ENCODE data around the gene ATXN2L.

ATXN2L gene

DNA sequence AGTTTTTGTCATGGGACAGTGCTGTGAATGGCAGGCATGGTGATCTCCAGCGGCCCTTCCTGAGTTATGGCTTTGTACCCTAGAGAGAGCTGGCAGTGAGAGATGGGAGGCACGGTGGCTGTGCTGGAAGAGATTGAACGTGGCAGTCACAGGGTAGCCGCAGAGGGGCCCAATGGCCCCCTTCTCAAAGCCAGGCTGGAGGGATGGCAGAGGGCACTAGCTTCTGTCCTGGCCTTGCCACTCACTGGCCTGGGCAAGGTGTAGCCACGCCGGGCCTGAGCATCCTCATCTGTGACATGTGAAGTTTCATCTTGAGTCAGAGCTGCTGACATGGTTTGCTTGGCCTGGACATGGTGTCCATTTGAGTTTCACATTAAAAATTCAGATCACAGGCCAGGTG is 51.6 kb downstream of the ATXN2L start:
- Histone ChIP-seq H3K4me2 (ENCODE audit: insufficient read depth, low read length, poor library complexity, severe bottlenecking) (no peak overlapping the region), H3K14ac (ENCODE audit: low read length) (no peak overlapping the region), H3K79me1 (ENCODE audit: low read depth, low read length) (peaks cover 10% of the 10 kb centered on the region), H3K27me3 (ENCODE audit: control insufficient read depth in 3 of 3, insufficient read depth in 3 of 3, low read depth in 1 of 3, low read length in 3 of 3) (no peaks in the 10 kb centered on the region), H3K9ac (ENCODE audit: low read depth, low read length, poor library complexity) (no peak overlapping the region), H2AK5ac (ENCODE audit: low read depth, low read length) (no peak overlapping the region), H3K9me3 (replicated peaks in 1 of 2; ENCODE audit: control insufficient read depth in 2 of 2, insufficient read depth in 1 of 2, low read depth in 1 of 2, low read length in 2 of 2) (peaks cover 0 to 2% of the 10 kb centered on the region in 2 donors), H3K4me1 (ENCODE audit: control insufficient read depth in 2 of 2, insufficient read depth in 1 of 2, low read depth in 1 of 2, low read length in 2 of 2) (peaks cover 10 to 34% of the 10 kb centered on the region in 2 donors), H3K4me3 (ENCODE audit: low read length in 2 of 2) (no peak overlapping the region), H3K23ac (ENCODE audit: low read depth, low read length, poor library complexity) (no peak overlapping the region), H2BK120ac (ENCODE audit: low read depth, low read length) (no peak overlapping the region), H3K4ac (ENCODE audit: low read length) (no peak overlapping the region), H4K8ac (ENCODE audit: low read depth, low read length) (no peak overlapping the region), H4K91ac (ENCODE audit: low read depth, low read length, poor library complexity) (no peak overlapping the region), H2BK15ac (ENCODE audit: low read length) (no peak overlapping the region), H3K27ac (replicated peaks; ENCODE audit: low read length) (no peak overlapping the region), H3K36me3 (replicated peaks in 1 of 2; ENCODE audit: control insufficient read depth in 2 of 2, insufficient read depth in 2 of 2, low read length in 2 of 2) (peaks cover 40 to 51% of the 10 kb centered on the region in 2 donors), H2BK5ac (ENCODE audit: low read length) (no peak overlapping the region), H3K18ac (ENCODE audit: low read length) (no peak overlapping the region), H2BK12ac (ENCODE audit: low read length) (no peak overlapping the region), H2AFZ (ENCODE audit: low read length) (no peak overlapping the region)
- no CpG with 5 or more reads among the region's 6 CpGs for WGBS, 2 donors (ENCODE audit: extremely low coverage in 2 of 2, insufficient read length in 2 of 2, insufficient replicate concordance in 1 of 2)
- no peak for DNase-seq (ENCODE audit: low spot score)

GRCh38 chr16:28875134-28876018 is 52.6 kb downstream of the ATXN2L start:
- Histone ChIP-seq H4K8ac (ENCODE audit: low read depth, low read length) (no peak overlapping the region), H2BK120ac (ENCODE audit: low read depth, low read length) (peak overlapping the region; percentile 81), H3K9me3 (replicated peaks in 1 of 2; ENCODE audit: control insufficient read depth in 2 of 2, insufficient read depth in 1 of 2, low read depth in 1 of 2, low read length in 2 of 2) (no peaks in the 10 kb centered on the region), H3K79me1 (ENCODE audit: low read depth, low read length) (peaks cover 10% of the 10 kb centered on the region), H3K18ac (ENCODE audit: low read length) (no peak overlapping the region), H3K14ac (ENCODE audit: low read length) (no peak overlapping the region), H3K27me3 (ENCODE audit: control insufficient read depth in 3 of 3, insufficient read depth in 3 of 3, low read depth in 1 of 3, low read length in 3 of 3) (no peaks in the 10 kb centered on the region), H3K4me2 (ENCODE audit: insufficient read depth, low read length, poor library complexity, severe bottlenecking) (no peak overlapping the region), H4K91ac (ENCODE audit: low read depth, low read length, poor library complexity) (no peak overlapping the region), H3K9ac (ENCODE audit: low read depth, low read length, poor library complexity) (peak overlapping the region; percentile 30), H3K4me3 (ENCODE audit: low read length in 2 of 2) (peak overlapping the region in 1 of 2 donors; percentile 16), H2AFZ (ENCODE audit: low read length) (no peak overlapping the region), H3K23ac (ENCODE audit: low read depth, low read length, poor library complexity) (no peak overlapping the region), H3K36me3 (replicated peaks in 1 of 2; ENCODE audit: control insufficient read depth in 2 of 2, insufficient read depth in 2 of 2, low read length in 2 of 2) (peaks cover 30 to 42% of the 10 kb centered on the region in 2 donors), H3K4me1 (ENCODE audit: control insufficient read depth in 2 of 2, insufficient read depth in 1 of 2, low read depth in 1 of 2, low read length in 2 of 2) (peaks cover 11 to 38% of the 10 kb centered on the region in 2 donors), H2BK5ac (ENCODE audit: low read length) (no peak overlapping the region), H2AK5ac (ENCODE audit: low read depth, low read length) (no peak overlapping the region), H2BK12ac (ENCODE audit: low read length) (no peak overlapping the region), H2BK15ac (ENCODE audit: low read length) (no peak overlapping the region), H3K4ac (ENCODE audit: low read length) (no peak overlapping the region), H3K27ac (replicated peaks; ENCODE audit: low read length) (no peak overlapping the region)
- no peak for DNase-seq (ENCODE audit: low spot score)
- no CpG with 5 or more reads among the region's 13 CpGs for WGBS, 2 donors (ENCODE audit: extremely low coverage in 2 of 2, insufficient read length in 2 of 2, insufficient replicate concordance in 1 of 2)

DNA sequence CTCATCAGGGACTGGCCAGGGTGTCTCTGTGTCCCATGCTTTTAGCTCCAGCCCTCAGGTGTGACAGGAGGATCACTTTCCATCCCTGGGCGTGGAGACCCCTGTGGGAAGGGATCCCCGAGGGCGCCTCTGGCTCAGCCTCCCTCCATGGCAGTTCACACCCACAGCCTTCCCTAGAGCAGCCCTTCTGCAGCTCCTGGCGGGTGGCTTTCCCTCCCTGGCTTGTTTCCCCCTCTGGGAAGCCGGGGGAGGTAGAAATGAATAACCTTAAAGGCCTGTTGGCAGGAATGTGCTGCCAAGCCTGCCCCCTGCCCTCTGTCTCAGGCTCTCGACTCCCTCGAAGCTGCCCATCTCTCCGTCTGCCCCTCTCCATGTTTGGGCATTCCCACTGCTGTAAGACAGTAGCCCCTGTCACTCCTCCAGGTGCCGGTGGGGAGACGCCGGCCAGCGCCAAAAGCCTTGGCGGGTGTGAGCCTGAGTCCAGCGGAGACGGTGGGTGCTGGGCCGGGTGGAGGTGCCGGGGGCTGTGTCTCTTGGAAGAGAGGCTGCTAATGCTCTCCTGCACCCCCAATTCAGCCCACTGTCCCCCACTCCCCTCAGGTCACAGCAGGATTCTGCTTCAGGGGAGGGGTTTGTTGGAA is 53.3 kb downstream of the ATXN2L start:
- peaks cover 10% of the 10 kb centered on the region for H3K79me1 ChIP-seq (ENCODE audit: low read depth, low read length)
- H3K36me3 ChIP-seq (replicated peaks in 1 of 2; ENCODE audit: control insufficient read depth in 2 of 2, insufficient read depth in 2 of 2, low read length in 2 of 2): peaks cover 26 to 34% of the 10 kb centered on the region in 2 donors
- H3K9me3 ChIP-seq (replicated peaks in 1 of 2; ENCODE audit: control insufficient read depth in 2 of 2, insufficient read depth in 1 of 2, low read depth in 1 of 2, low read length in 2 of 2): no peaks in the 10 kb centered on the region
- H3K27ac ChIP-seq (replicated peaks; ENCODE audit: low read length): no peak overlapping the region
- peaks cover 18 to 42% of the 10 kb centered on the region in 2 donors for H3K4me1 ChIP-seq (ENCODE audit: control insufficient read depth in 2 of 2, insufficient read depth in 1 of 2, low read depth in 1 of 2, low read length in 2 of 2)
- H3K23ac ChIP-seq (ENCODE audit: low read depth, low read length, poor library complexity): peak overlapping the region; percentile 65
- peak overlapping the region; percentile 37 for H2BK15ac ChIP-seq (ENCODE audit: low read length)
- H4K91ac ChIP-seq (ENCODE audit: low read depth, low read length, poor library complexity): no peak overlapping the region
- no peak overlapping the region for H3K9ac ChIP-seq (ENCODE audit: low read depth, low read length, poor library complexity)
- no peak overlapping the region for H2AFZ ChIP-seq (ENCODE audit: low read length)
- no peak overlapping the region for H4K8ac ChIP-seq (ENCODE audit: low read depth, low read length)
- H3K4ac ChIP-seq (ENCODE audit: low read length): no peak overlapping the region
- H2BK5ac ChIP-seq (ENCODE audit: low read length): no peak overlapping the region
- no peak overlapping the region for H3K4me3 ChIP-seq (ENCODE audit: low read length in 2 of 2)
- H3K14ac ChIP-seq (ENCODE audit: low read length): no peak overlapping the region
- no peak overlapping the region for H2BK120ac ChIP-seq (ENCODE audit: low read depth, low read length)
- no peak overlapping the region for H3K4me2 ChIP-seq (ENCODE audit: insufficient read depth, low read length, poor library complexity, severe bottlenecking)
- peaks cover 0 to 4% (median 0%) of the 10 kb centered on the region in 3 experiments for H3K27me3 ChIP-seq (ENCODE audit: control insufficient read depth in 3 of 3, insufficient read depth in 3 of 3, low read depth in 1 of 3, low read length in 3 of 3)
- H2BK12ac ChIP-seq (ENCODE audit: low read length): no peak overlapping the region
- DNase-seq (ENCODE audit: low spot score): no peak
- no CpG with 5 or more reads among the region's 17 CpGs for WGBS, 2 donors (ENCODE audit: extremely low coverage in 2 of 2, insufficient read length in 2 of 2, insufficient replicate concordance in 1 of 2)
- no peak overlapping the region for H3K18ac ChIP-seq (ENCODE audit: low read length)
- no peak overlapping the region for H2AK5ac ChIP-seq (ENCODE audit: low read depth, low read length)

Data from neuronal stem cell (in vitro differentiated cells).